ENCODE measurements around the gene GH1.
"Not testable (repeated sequence)": the region's sequence is repeated elsewhere in the genome, so short reads cannot be mapped to it uniquely, and the experiment has no call there.

- TF ChIP-seq CTCF, POLR2A (IDR thresholded peaks at IDR 0.05): not testable (repeated sequence)
These were observed 44.5 kb downstream of the GH1 start for GRCh38 chr17:63874061-63874626.

All from vagina (tissue), 2 donors.